A673 (cell line): Measurements from ENCODE around the gene SEL1L3. TPM values are rescaled to one million over a fixed set of nuclear protein-coding genes. Genes with fewer than 3 reads are reported as not detected.
A peak's percentile ranks its signal among the peaks of the same experiment; 100 is the strongest.

Source experiments
- BruUV-seq: library from RNA; stranded (reverse); fragments of 400-500 nt; replicated peaks from 2 replicates; lab custom pipeline; 2021; lab: Mats Ljungman, UMichigan
- CTCF ChIA-PET: fragments of 300-600 bp; sonication (Branson Sonifier 250); formaldehyde crosslinking; loops from one replicate; lab custom pipeline; 2022; ENCODE audit warnings: antibody characterized with exemption; lab: Charles Lee
- POLR2A ChIA-PET: fragments of 300-600 bp; sonication (Branson Sonifier 250); formaldehyde crosslinking; loops from one replicate; lab custom pipeline; 2022; ENCODE audit warnings: antibody characterized with exemption; ENCODE audit not compliant: low non-redundant PET; lab: Charles Lee
- DNase-seq: peaks from one replicate; pipeline ENCODE4 v3.0.0-alpha.2; 2015; ENCODE audit warnings: low spot score
- H3K27ac ChIP-seq: fragments of 200-600 bp; sonication (generic); 2 replicates; pipeline ENCODE4 v1.5.1; 2016; ENCODE audit warnings: mixed run types, low read depth, mild to moderate bottlenecking, mixed read lengths, antibody characterized with exemption, low read length; ENCODE audit not compliant: poor library complexity, severe bottlenecking
- H3K27me3 ChIP-seq: fragments of 200-600 bp; sonication (generic); replicated peaks from 2 replicates; pipeline ENCODE4 v1.6.1; 2017; ENCODE audit warnings: mixed run types, low read depth, mild to moderate bottlenecking, mixed read lengths, antibody characterized with exemption, low read length; ENCODE audit not compliant: insufficient read depth, poor library complexity
- H3K36me3 ChIP-seq: fragments of 200-600 bp; sonication (generic); 2 replicates; pipeline ENCODE4 v1.6.1; 2016; ENCODE audit warnings: mixed run types, mild to moderate bottlenecking, mixed read lengths, antibody characterized with exemption, low read length; ENCODE audit not compliant: insufficient read depth, poor library complexity, severe bottlenecking
- H3K4me1 ChIP-seq: fragments of 200-600 bp; sonication (generic); 2 replicates; pipeline ENCODE4 v1.6.1; 2017; ENCODE audit warnings: mixed run types, mild to moderate bottlenecking, mixed read lengths, antibody characterized with exemption, low read length; ENCODE audit not compliant: insufficient read depth, poor library complexity, severe bottlenecking
- H3K4me3 ChIP-seq: fragments of 200-600 bp; sonication (generic); 2 replicates; pipeline ENCODE4 v1.5.1; 2016; ENCODE audit warnings: low read depth, mixed run types, mild to moderate bottlenecking, mixed read lengths, low read length; ENCODE audit not compliant: poor library complexity, severe bottlenecking
- H3K9me3 ChIP-seq: fragments of 200-600 bp; sonication (generic); 2 replicates; pipeline ENCODE4 v1.6.1; 2016; ENCODE audit warnings: mixed run types, low read depth, mild to moderate bottlenecking, mixed read lengths, antibody characterized with exemption, low read length; ENCODE audit not compliant: poor library complexity, severe bottlenecking
- CTCF ChIP-seq: fragments of 300-800, 200-600 bp; sonication (generic); conservative IDR thresholded peaks from 2 replicates; pipeline ENCODE4 v1.5.1; 2017; ENCODE audit warnings: low read depth, mild to moderate bottlenecking, antibody characterized with exemption, low read length, moderate library complexity, mixed read lengths
- EZH2 ChIP-seq: fragments of 200-600 bp; sonication (generic); IDR thresholded peaks from 2 replicates; pipeline ENCODE4 v1.6.1; 2017; ENCODE audit warnings: borderline replicate concordance, low read depth, mild to moderate bottlenecking, mixed read lengths, antibody characterized with exemption, low read length; ENCODE audit not compliant: poor library complexity, severe bottlenecking
- intact Hi-C: fragments of 100-400 bp; cut with micrococcal nuclease; formaldehyde crosslinking; loops from one replicate; pipeline ENCODE4 v1.10.0; 2022; ENCODE audit not compliant: unreplicated experiment
- total RNA-seq: library from RNA; stranded (reverse); gene quantifications from 2 replicates; pipeline ENCODE4 v1.2.3, GENCODE V29; 2021

Gene SEL1L3
- total RNA-seq, 1 experiment from 2014 or later = 40.0 TPM

- ChIA-PET POLR2A (no interaction called here), CTCF (interaction anchor here (0.6 kb wide), 1 partner anchor 679 kb away, joined by 7 read pairs; no protein-coding TSS in a partner anchor)
- H3K9me3 ChIP-seq = no peaks in the 10 kb centered on the region
- TF ChIP-seq EZH2 = no peak
- TF ChIP-seq CTCF = no peak
- H3K4me1 ChIP-seq = peaks cover 22% of the 10 kb centered on the region
- no peaks in the 10 kb centered on the region for H3K36me3 ChIP-seq
- H3K27ac ChIP-seq = peak overlapping the region; percentile 76
- intact Hi-C loops = loop anchor here (5.0 kb wide), 1 partner anchor 50 kb away; the partner anchor contains the start of gene SMIM20
- peak; percentile 50 for DNase-seq
- H3K27me3 ChIP-seq = no peaks in the 10 kb centered on the region
- H3K4me3 ChIP-seq = peak overlapping the region; percentile 87
- no TSS peak for BruUV-seq
Observed at GRCh38 chr4:25861951-25862410, 807 bp downstream of the SEL1L3 start.

GRCh38 chr4:25861280-25861950 is 1.4 kb downstream of the SEL1L3 start:
- Histone ChIP-seq H3K4me3 (peak overlapping the region; percentile 87), H3K36me3 (no peaks in the 10 kb centered on the region), H3K27ac (peak overlapping the region; percentile 76), H3K4me1 (peaks cover 22% of the 10 kb centered on the region), H3K27me3 (no peaks in the 10 kb centered on the region), H3K9me3 (no peaks in the 10 kb centered on the region)
- CTCF ChIA-PET = no interaction called here
- peak; percentile 16 for DNase-seq
- intact Hi-C loops = loop anchor here (5.0 kb wide), 1 partner anchor 51 kb away; the partner anchor contains the start of gene SMIM20
- no TSS peak for BruUV-seq
- POLR2A ChIA-PET = no interaction called here
- TF ChIP-seq EZH2 (no peak), CTCF (no peak)

DNA sequence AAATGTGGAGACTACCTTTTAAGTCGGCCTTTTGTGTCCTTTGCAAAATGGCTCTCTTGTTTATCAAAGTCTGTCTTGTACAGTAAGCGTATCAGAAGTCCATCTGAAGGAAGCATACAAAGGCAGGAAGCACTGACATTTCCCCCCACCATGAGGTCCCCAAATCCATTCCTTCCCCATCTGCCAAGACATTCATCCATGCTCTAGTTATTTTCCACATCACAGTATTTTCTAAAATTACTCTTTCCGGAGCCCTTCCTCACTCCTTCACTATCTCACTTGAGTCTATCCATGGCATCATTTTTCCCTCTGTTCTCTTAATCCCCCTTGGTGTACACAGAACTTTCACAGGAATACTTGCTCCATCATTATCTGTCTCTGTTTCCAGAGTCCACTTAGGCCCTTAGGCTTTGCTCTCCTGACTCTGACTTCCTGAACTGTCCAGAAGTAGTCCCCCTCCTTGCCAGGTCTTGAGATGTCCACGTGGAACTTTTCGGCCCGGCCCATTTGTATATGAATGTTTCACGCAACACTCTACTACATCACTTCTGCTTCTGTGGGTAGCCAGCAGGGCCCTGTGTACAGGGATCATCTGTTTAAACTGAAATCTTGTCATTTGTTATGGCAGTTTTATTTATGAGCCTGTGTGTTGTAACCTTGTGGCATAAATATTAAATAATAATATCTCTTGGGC is 2.1 kb downstream of the SEL1L3 start:
- H3K27ac ChIP-seq = no peak overlapping the region
- no peak for DNase-seq
- POLR2A ChIA-PET = no interaction called here
- intact Hi-C loops = loop anchor here (5.0 kb wide), 1 partner anchor 52 kb away; the partner anchor contains the start of gene SMIM20
- peaks cover 22% of the 10 kb centered on the region for H3K4me1 ChIP-seq
- H3K36me3 ChIP-seq = no peaks in the 10 kb centered on the region
- TF ChIP-seq EZH2 (no peak), CTCF (no peak)
- no peaks in the 10 kb centered on the region for H3K9me3 ChIP-seq
- no peaks in the 10 kb centered on the region for H3K27me3 ChIP-seq
- TSS peak; percentile 54 for BruUV-seq
- CTCF ChIA-PET = no interaction called here
- H3K4me3 ChIP-seq = peak overlapping the region; percentile 87
